Liver (tissue), 9 donors: ENCODE results near the gene RFPL1. TPM values are rescaled to one million over a fixed set of nuclear protein-coding genes. Genes with fewer than 3 reads are reported as not detected.

Experiments used
- DNase-seq: peaks from one replicate; pipeline ENCODE4 v3.0.0-alpha.2; 2017; ENCODE audit warnings: low spot score
- H3K27ac ChIP-seq, 2 donors: one replicate each; pipeline ENCODE4 v1.7.0; 2013; ENCODE audit warnings: inconsistent platforms in 2 of 2, low read length in 2 of 2, control low read depth in 1 of 2, low read depth in 1 of 2, mild to moderate bottlenecking in 1 of 2
- H3K27me3 ChIP-seq, 4 donors: one replicate each; pipeline versions ENCODE4 v1.6.1 to v1.7.0; 2013; ENCODE audit warnings: low read length in 3 of 4, inconsistent platforms in 1 of 4, mild to moderate bottlenecking in 1 of 4, moderate library complexity in 1 of 4; ENCODE audit not compliant: control insufficient read depth in 4 of 4, insufficient read depth in 4 of 4
- H3K36me3 ChIP-seq, 4 donors: one replicate each; pipeline versions ENCODE4 v1.6.1 to v1.7.0; 2013; ENCODE audit warnings: low read length in 3 of 4, mild to moderate bottlenecking in 3 of 4, low read depth in 1 of 4, moderate library complexity in 1 of 4; ENCODE audit not compliant: control insufficient read depth in 4 of 4, insufficient read depth in 3 of 4
- H3K4me1 ChIP-seq, 4 donors: one replicate each; pipeline versions ENCODE4 v1.6.1 to v1.7.0; 2013; ENCODE audit warnings: low read length in 3 of 4, mild to moderate bottlenecking in 3 of 4, moderate library complexity in 1 of 4; ENCODE audit not compliant: control insufficient read depth in 4 of 4, insufficient read depth in 4 of 4
- H3K4me3 ChIP-seq, 3 donors: one replicate each; pipeline versions ENCODE4 v1.6.1 to v1.7.0; 2013; ENCODE audit warnings: low read length in 3 of 3, control low read depth in 1 of 3, low read depth in 1 of 3, mild to moderate bottlenecking in 1 of 3
- H3K9ac ChIP-seq, 2 donors: one replicate each; pipeline ENCODE4 v1.7.0; 2013; ENCODE audit warnings: low read length in 2 of 2, mild to moderate bottlenecking in 2 of 2, moderate library complexity in 2 of 2, control low read depth in 1 of 2, low read depth in 1 of 2
- H3K9me3 ChIP-seq, 4 donors: one replicate each; pipeline versions ENCODE4 v1.6.1 to v1.7.0; 2013; ENCODE audit warnings: low read length in 3 of 4; ENCODE audit not compliant: control insufficient read depth in 4 of 4
- CTCF ChIP-seq: fragments of 150-350 bp; IDR thresholded peaks from 2 replicates; pipeline ENCODE4 v1.5.1; 2017; ENCODE audit warnings: improper control_type of control experiment, low read depth, low read length; ENCODE audit not compliant: missing input control
- EGR1 ChIP-seq, 2 donors: IDR thresholded peaks; 2 replicates each; pipeline ENCODE4 v1.6.1; 2016 to 2018; ENCODE audit warnings: antibody characterized with exemption in 2 of 2, low read depth in 2 of 2
- FOXA1 ChIP-seq: IDR thresholded peaks from 2 replicates; pipeline ENCODE4 v1.6.1; 2016; ENCODE audit warnings: antibody characterized with exemption
- FOXA2 ChIP-seq: IDR thresholded peaks from 2 replicates; pipeline ENCODE4 v1.6.1; 2016; ENCODE audit warnings: antibody characterized with exemption
- GABPA ChIP-seq, 2 donors: IDR thresholded peaks in 1 of 2; conservative IDR thresholded peaks in 1 of 2; 2 replicates each; pipeline ENCODE4 v1.6.1; 2016; ENCODE audit warnings: antibody characterized with exemption in 2 of 2, mild to moderate bottlenecking in 1 of 2, moderate library complexity in 1 of 2
- HNF4A ChIP-seq, 2 donors: conservative IDR thresholded peaks; 2 replicates each; pipeline ENCODE4 v1.6.1; 2016; ENCODE audit warnings: antibody characterized with exemption in 2 of 2, mild to moderate bottlenecking in 2 of 2
- HNF4G ChIP-seq: IDR thresholded peaks from 2 replicates; pipeline ENCODE4 v1.6.1; 2016; ENCODE audit warnings: antibody characterized with exemption
- JUND ChIP-seq, 2 donors: IDR thresholded peaks; 2 replicates each; pipeline ENCODE4 v1.6.1; 2016; ENCODE audit warnings: antibody characterized with exemption in 2 of 2
- MAX ChIP-seq: IDR thresholded peaks from 2 replicates; pipeline ENCODE4 v1.6.1; 2016; ENCODE audit warnings: antibody characterized with exemption
- NR2F2 ChIP-seq: IDR thresholded peaks from 2 replicates; pipeline ENCODE4 v1.6.1; 2016; ENCODE audit warnings: antibody characterized with exemption
- RAD21 ChIP-seq, 2 donors: IDR thresholded peaks; 2 replicates each; pipeline ENCODE4 v1.6.1; 2016; ENCODE audit warnings: antibody characterized with exemption in 2 of 2, mild to moderate bottlenecking in 2 of 2
- REST ChIP-seq: IDR thresholded peaks from 2 replicates; pipeline ENCODE4 v1.6.1; 2016; ENCODE audit warnings: antibody characterized with exemption, mild to moderate bottlenecking
- RXRA ChIP-seq, 2 donors: IDR thresholded peaks; 2 replicates each; pipeline ENCODE4 v1.6.1; 2017 to 2018; ENCODE audit warnings: antibody characterized with exemption in 2 of 2, mild to moderate bottlenecking in 1 of 2
- SP1 ChIP-seq: IDR thresholded peaks from 2 replicates; pipeline ENCODE4 v1.6.1; 2018; ENCODE audit warnings: antibody characterized with exemption, mild to moderate bottlenecking
- TAF1 ChIP-seq: conservative IDR thresholded peaks from 2 replicates; pipeline ENCODE4 v1.6.1; 2016; ENCODE audit warnings: antibody characterized with exemption, mild to moderate bottlenecking
- YY1 ChIP-seq: IDR thresholded peaks from 2 replicates; pipeline ENCODE4 v1.6.1; 2016; ENCODE audit warnings: antibody characterized with exemption, mild to moderate bottlenecking
- WGBS: extraction: QIAGEN DNeasy Blood & Tissue Kit; methylation state at CpG from one replicate; pipeline ENCODE4 v1.1.7; 2013; 5-methylcytosine and 5-hydroxymethylcytosine counted together
- polyA plus RNA-seq, 2 donors: library from polyadenylated mRNA; stranded (reverse) in 1 of 2; unstranded in 1 of 2; fragments of 200-250 nt in 1 of 2; fragments of >200 nt in 1 of 2; fragmentation: Nextera tagmentation in 1 of 2; extraction: Ambion mirVana in 1 of 2; gene quantifications; one replicate each; pipeline versions ENCODE4 v1.2.1 to v1.2.3, GENCODE V29; 2013 to 2015
- total RNA-seq, 2 donors: library from RNA; depleted of rRNA; stranded (reverse); fragments of >200 nt; gene quantifications; one replicate each; pipeline ENCODE4 v1.2.3, GENCODE V29; 2014
- TF ChIP-seq, protein P1 (sequence below): IDR thresholded peaks from 2 replicates; pipeline ENCODE4 v1.6.1; 2016; ENCODE audit warnings: antibody characterized with exemption
- TF ChIP-seq, protein P2 (sequence below): IDR thresholded peaks from 2 replicates; pipeline ENCODE4 v1.6.1; 2016; ENCODE audit warnings: antibody characterized with exemption
- donor health status: healthy.
- donor health status: healthy.
- donor health status: healthy.
- donor health status: healthy.
- donor health status: healthy.

Gene RFPL1
- total and polyA plus RNA-seq, 4 donors = 1.0 TPM; not detected in 2

DNA sequence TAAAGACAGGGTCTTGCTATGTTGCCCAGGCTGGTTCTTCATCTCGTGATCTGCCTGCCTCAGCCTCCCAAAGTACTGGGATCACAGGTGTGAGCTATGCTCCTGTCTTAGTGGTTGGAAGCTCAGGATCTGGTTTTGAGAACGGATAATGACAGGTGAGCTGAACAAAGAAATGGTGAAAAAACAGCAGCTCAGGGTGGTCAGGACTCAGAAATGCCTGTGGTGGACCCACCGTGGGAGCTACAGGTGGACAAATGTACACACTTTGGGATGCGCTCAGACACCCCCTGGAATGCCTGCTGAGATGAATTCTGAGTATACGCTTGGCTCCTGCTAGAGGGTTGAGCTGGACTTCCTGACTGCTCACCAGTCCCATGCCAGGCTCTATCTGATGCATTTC is 9.5 kb downstream of the RFPL1 start:
- TF ChIP-seq MAX = no peak
- TF ChIP-seq, protein P1, sequence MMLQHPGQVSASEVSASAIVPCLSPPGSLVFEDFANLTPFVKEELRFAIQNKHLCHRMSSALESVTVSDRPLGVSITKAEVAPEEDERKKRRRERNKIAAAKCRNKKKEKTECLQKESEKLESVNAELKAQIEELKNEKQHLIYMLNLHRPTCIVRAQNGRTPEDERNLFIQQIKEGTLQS = no peak
- TF ChIP-seq CTCF = no peak
- TF ChIP-seq, protein P2, sequence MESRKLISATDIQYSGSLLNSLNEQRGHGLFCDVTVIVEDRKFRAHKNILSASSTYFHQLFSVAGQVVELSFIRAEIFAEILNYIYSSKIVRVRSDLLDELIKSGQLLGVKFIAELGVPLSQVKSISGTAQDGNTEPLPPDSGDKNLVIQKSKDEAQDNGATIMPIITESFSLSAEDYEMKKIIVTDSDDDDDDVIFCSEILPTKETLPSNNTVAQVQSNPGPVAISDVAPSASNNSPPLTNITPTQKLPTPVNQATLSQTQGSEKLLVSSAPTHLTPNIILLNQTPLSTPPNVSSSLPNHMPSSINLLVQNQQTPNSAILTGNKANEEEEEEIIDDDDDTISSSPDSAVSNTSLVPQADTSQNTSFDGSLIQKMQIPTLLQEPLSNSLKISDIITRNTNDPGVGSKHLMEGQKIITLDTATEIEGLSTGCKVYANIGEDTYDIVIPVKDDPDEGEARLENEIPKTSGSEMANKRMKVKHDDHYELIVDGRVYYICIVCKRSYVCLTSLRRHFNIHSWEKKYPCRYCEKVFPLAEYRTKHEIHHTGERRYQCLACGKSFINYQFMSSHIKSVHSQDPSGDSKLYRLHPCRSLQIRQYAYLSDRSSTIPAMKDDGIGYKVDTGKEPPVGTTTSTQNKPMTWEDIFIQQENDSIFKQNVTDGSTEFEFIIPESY = no peak
- TF ChIP-seq SP1 = no peak
- TF ChIP-seq NR2F2 = no peak
- no peak for TF ChIP-seq HNF4A (conservative IDR thresholded peaks at IDR 0.05)
- TF ChIP-seq FOXA1 = no peak
- Histone ChIP-seq H3K4me3 (no peak overlapping the region), H3K27me3 (no peaks in the 10 kb centered on the region), H3K9ac (no peak overlapping the region), H3K36me3 (no peaks in the 10 kb centered on the region), H3K9me3 (no peaks in the 10 kb centered on the region), H3K4me1 (no peaks in the 10 kb centered on the region), H3K27ac (no peak overlapping the region)
- 91% methylated on average over 5 of the region's 5 CpGs for whole genome bisulfite sequencing
- no peak for DNase-seq

GRCh38 chr22:29449296-29449875 is 11.0 kb downstream of the RFPL1 start:
- H3K9me3 ChIP-seq = no peaks in the 10 kb centered on the region
- H3K27ac ChIP-seq = no peak overlapping the region
- no peak for DNase-seq
- no peak overlapping the region for H3K9ac ChIP-seq
- H3K36me3 ChIP-seq = no peaks in the 10 kb centered on the region
- H3K4me3 ChIP-seq = no peak overlapping the region
- TF ChIP-seq FOXA1 (no peak), NR2F2 (no peak), JUND (IDR thresholded peaks at IDR 0.05) (no peak), HNF4A (conservative IDR thresholded peaks at IDR 0.05) (no peak), RXRA (IDR thresholded peaks at IDR 0.05) (no peak), TAF1 (no peak), MAX (no peak), FOXA2 (no peak), YY1 (no peak), EGR1 (IDR thresholded peaks at IDR 0.05; ENCODE audit: low read depth in 2 of 2) (no peak), SP1 (no peak), CTCF (no peak), HNF4G (no peak), REST (no peak), RAD21 (IDR thresholded peaks at IDR 0.05) (no peak), GABPA (IDR thresholded peaks at IDR 0.05 in 1 of 2, conservative IDR thresholded peaks at IDR 0.05 in 1 of 2) (no peak)
- TF ChIP-seq, protein P1 = no peak
- TF ChIP-seq, protein P2 = no peak
- WGBS = 91% methylated on average over 11 of the region's 11 CpGs
- no peaks in the 10 kb centered on the region for H3K27me3 ChIP-seq
- no peaks in the 10 kb centered on the region for H3K4me1 ChIP-seq
